Ovary (tissue), 9 donors: Measurements from ENCODE around the gene DOCK4. TPM values are rescaled to one million over a fixed set of nuclear protein-coding genes. Genes with fewer than 3 reads are reported as not detected.

ENCODE experiments used
- DNase-seq, 5 donors: peaks; one replicate each; pipeline ENCODE4 v3.0.0-alpha.2; 2019 to 2020
- H3K27ac ChIP-seq, 2 donors: fragments of 200-600 bp; one replicate each; pipeline versions ENCODE4 v1.5.1 to v1.8.0; 2019 to 2022
- H3K27me3 ChIP-seq: fragments of 200-600 bp; one replicate; pipeline ENCODE4 v1.8.0; 2022
- H3K36me3 ChIP-seq: fragments of 200-600 bp; sonication (generic); one replicate; pipeline ENCODE4 v1.5.1; 2019
- H3K4me1 ChIP-seq: one replicate; pipeline ENCODE4 v1.8.1; 2013; ENCODE audit warnings: mild to moderate bottlenecking, moderate library complexity; ENCODE audit not compliant: insufficient read depth
- H3K4me3 ChIP-seq: fragments of 200-600 bp; sonication (generic); one replicate; pipeline ENCODE4 v1.5.1; 2017
- H3K9me3 ChIP-seq, 2 donors: fragments of 200-600 bp in 1 of 2; sonication (generic) in 1 of 2; one replicate each; pipeline versions ENCODE4 v1.5.1 to v1.8.1; 2013 to 2019; ENCODE audit warnings: mild to moderate bottlenecking in 1 of 2, moderate library complexity in 1 of 2
- EP300 ChIP-seq: sonication (generic); formaldehyde crosslinking; IDR thresholded peaks from one replicate; pipeline ENCODE4 v1.6.1; 2017; ENCODE audit warnings: antibody characterized with exemption
- POLR2A ChIP-seq: fragments of 450-650 bp; IDR thresholded peaks from one replicate; pipeline ENCODE4 v1.6.1; 2017; ENCODE audit warnings: antibody characterized with exemption, mild to moderate bottlenecking, moderate library complexity
- WGBS, 3 donors: extraction: QIAGEN DNeasy Blood & Tissue Kit in 1 of 3; methylation state at CpG; one replicate each; pipeline versions ENCODE4 v1.1.5 to v1.1.7; 2013 to 2017; 5-methylcytosine and 5-hydroxymethylcytosine counted together
- intact Hi-C, 4 donors: fragments of 100-400 bp; cut with DNase I; formaldehyde crosslinking; loops; one replicate each; pipeline versions ENCODE4 v1.11.0 to v1.15.1; 2022 to 2023
- polyA plus RNA-seq, 2 donors: library from polyadenylated mRNA; stranded (reverse); fragments of 200-250 nt in 1 of 2; fragments of 350-450 nt in 1 of 2; fragmentation: Illumina TruSeq in 1 of 2; extraction: RNeasy Lipid Tissue Mini Kit (QIAGEN cat#74804) in 1 of 2; gene quantifications; one replicate each; pipeline ENCODE4 v1.2.3, GENCODE V29; 2013 to 2014
- total RNA-seq, 7 donors: library from RNA; depleted of rRNA in 2 of 7; stranded (reverse); fragments of >200 nt in 2 of 7; fragmentation: NEBNext Ultra II Directional in 3 of 7; extraction: Animal tissue kit (Norgen Biotek cat#: 25700) in 3 of 7; gene quantifications; one replicate each; pipeline versions ENCODE4 v1.1.0 to v1.2.4, GENCODE V29; 2016 to 2023
- TF ChIP-seq, protein P1 (sequence below), 3 donors: fragments of 450-650 bp in 2 of 3; fragments of 200-600 bp in 1 of 3; IDR thresholded peaks; one replicate each; pipeline versions ENCODE4 v1.5.1 to v1.8.0; 2016 to 2022; ENCODE audit warnings: antibody characterized with exemption in 3 of 3, mild to moderate bottlenecking in 1 of 3
- donor health status: DM: no; HTN: no; CAD: no; lungs with moderate emphysema.
- donor health status: DM: no; HTN: no; CAD: no.
- donor health status: Bipolar disorder and iron deficiency.
- donor health status: DM: yes; HTN: yes; CAD: no.
- donor health status: DM: no; HTN: no; CAD: no.
- donor health status: DM: yes; HTN: yes; CAD: no.

Gene DOCK4
- total and polyA plus RNA-seq, 9 donors: 9.5 to 39.7 (median 27.3) TPM

DNA sequence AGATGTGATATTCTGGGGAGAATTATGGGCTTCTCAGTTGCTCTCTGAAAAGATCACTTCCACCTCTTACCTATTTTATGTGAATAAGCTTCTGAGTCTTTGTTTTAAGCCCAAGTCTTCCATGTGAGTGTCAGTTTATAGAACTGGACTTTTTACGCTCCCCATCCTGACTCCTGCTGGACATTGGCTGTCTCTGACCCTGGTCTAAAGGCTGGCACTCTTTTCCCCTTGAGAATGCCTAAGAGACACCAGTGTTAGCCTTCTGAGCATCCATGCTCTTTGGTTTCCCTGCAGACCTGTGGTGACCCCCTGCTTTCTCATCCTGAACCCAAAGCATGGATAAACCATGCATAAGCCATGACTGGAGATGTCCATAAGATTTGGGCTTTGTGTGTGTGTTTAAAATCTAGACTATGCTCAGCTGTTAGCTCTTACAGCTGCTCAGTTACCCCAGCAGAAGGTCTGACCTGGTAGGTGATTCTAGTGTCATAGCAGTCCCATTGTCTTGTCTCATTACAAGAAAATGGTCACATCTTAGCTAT lies 495.3 kb downstream of the DOCK4 start:
- WGBS, 3 donors: 92 to 100% (median 100%) methylated on average over 1 of the region's 1 CpG
- TF ChIP-seq EP300 (no peak), POLR2A (no peak)
- TF ChIP-seq, protein P1, sequence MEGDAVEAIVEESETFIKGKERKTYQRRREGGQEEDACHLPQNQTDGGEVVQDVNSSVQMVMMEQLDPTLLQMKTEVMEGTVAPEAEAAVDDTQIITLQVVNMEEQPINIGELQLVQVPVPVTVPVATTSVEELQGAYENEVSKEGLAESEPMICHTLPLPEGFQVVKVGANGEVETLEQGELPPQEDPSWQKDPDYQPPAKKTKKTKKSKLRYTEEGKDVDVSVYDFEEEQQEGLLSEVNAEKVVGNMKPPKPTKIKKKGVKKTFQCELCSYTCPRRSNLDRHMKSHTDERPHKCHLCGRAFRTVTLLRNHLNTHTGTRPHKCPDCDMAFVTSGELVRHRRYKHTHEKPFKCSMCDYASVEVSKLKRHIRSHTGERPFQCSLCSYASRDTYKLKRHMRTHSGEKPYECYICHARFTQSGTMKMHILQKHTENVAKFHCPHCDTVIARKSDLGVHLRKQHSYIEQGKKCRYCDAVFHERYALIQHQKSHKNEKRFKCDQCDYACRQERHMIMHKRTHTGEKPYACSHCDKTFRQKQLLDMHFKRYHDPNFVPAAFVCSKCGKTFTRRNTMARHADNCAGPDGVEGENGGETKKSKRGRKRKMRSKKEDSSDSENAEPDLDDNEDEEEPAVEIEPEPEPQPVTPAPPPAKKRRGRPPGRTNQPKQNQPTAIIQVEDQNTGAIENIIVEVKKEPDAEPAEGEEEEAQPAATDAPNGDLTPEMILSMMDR (IDR thresholded peaks at IDR 0.05): no peak
- DNase-seq: no peak
- Histone ChIP-seq H3K36me3 (no peaks in the 10 kb centered on the region), H3K9me3 (no peaks in the 10 kb centered on the region), H3K4me1 (no peaks in the 10 kb centered on the region), H3K27me3 (no peaks in the 10 kb centered on the region), H3K27ac (no peak overlapping the region), H3K4me3 (no peak overlapping the region)
- intact Hi-C loops: no loop called here

DNA sequence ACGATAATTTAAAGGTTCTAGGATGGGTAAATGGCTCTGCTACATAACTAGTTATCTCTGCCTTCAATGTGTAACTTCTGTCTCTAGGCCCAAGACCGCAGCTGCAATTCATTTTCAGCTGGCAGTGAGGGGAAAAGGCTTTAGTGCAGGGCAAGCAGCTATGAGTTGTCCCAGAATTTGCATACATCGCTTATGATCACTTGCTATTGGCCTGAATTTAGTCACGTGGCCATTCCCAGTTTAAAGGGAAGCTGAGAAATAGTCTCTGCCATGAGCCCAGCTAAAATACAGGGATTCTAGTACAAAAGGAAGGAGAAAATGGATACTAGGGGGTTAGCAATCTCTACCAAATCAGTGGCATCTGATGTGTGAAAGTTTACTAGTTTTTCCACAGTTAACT lies 498.1 kb downstream of the DOCK4 start:
- intact Hi-C loops: no loop called here
- Histone ChIP-seq H3K9me3 (no peaks in the 10 kb centered on the region), H3K4me3 (no peak overlapping the region), H3K27me3 (no peaks in the 10 kb centered on the region), H3K27ac (no peak overlapping the region), H3K36me3 (no peaks in the 10 kb centered on the region), H3K4me1 (no peaks in the 10 kb centered on the region)
- TF ChIP-seq, protein P1 (IDR thresholded peaks at IDR 0.05): no peak
- TF ChIP-seq EP300 (no peak), POLR2A (no peak)
- 83 to 88% (median 85%) methylated on average over 4 of the region's 4 CpGs for WGBS, 3 donors
- no peak for DNase-seq

DNA sequence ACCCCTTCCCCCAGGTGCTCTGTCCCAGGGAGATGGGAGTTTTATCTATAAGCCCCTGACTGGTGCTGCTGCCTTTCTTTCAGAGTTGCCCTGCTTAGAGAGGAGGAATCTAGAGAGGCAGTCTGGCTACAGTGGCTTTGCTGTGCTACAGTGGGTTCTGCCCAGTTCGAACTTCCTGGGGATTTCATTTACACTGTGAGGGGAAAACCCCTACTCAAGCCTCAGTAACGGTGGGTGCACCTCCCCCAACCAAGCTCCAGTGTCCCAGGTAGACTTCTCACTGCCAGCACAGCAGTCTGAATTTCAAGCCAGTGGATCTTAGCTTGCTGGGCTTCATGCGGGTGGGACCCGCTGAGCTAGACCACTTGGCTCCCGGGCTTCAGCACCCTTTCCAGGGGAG lies 500.4 kb downstream of the DOCK4 start:
- 90 to 93% (median 92%) methylated on average over 5 of the region's 5 CpGs for WGBS, 3 donors
- H3K27ac ChIP-seq: no peak overlapping the region
- no peaks in the 10 kb centered on the region for H3K36me3 ChIP-seq
- TF ChIP-seq, protein P1 (IDR thresholded peaks at IDR 0.05): no peak
- no peak for TF ChIP-seq EP300
- no peak for TF ChIP-seq POLR2A
- no peak overlapping the region for H3K4me3 ChIP-seq
- H3K4me1 ChIP-seq: no peaks in the 10 kb centered on the region
- DNase-seq: no peak
- H3K9me3 ChIP-seq: no peaks in the 10 kb centered on the region
- H3K27me3 ChIP-seq: no peaks in the 10 kb centered on the region
- intact Hi-C loops: no loop called here

DNA sequence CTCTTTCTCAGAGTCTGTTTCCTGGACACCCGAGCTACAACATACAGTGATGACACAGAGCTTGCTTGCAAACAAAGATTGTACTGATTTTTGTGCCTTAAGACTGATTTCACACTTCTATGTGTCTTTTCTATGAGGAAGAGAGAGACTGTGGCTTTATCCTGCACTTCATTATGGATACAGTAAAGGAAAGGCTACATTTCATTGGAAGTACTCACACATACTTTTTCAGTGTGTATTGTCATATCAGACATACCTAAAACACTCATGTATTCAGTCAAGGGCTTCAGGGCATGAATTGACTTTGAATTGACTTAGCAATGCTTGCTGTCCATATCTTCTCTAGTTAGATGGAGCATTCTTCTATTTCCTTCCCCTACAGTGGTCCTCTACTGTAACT lies 508.4 kb downstream of the DOCK4 start:
- no peaks in the 10 kb centered on the region for H3K36me3 ChIP-seq
- H3K4me3 ChIP-seq: no peak overlapping the region
- intact Hi-C loops: no loop called here
- no peak for TF ChIP-seq POLR2A
- TF ChIP-seq, protein P1 (IDR thresholded peaks at IDR 0.05): no peak
- no peak for TF ChIP-seq EP300
- WGBS, 3 donors: 78 to 86% (median 81%) methylated on average over 1 of the region's 1 CpG
- no peaks in the 10 kb centered on the region for H3K27me3 ChIP-seq
- H3K4me1 ChIP-seq: no peaks in the 10 kb centered on the region
- no peak overlapping the region for H3K27ac ChIP-seq
- no peaks in the 10 kb centered on the region for H3K9me3 ChIP-seq
- DNase-seq: no peak
